Endothelial cell of umbilical vein (primary cell): Measurements from ENCODE around the gene LDLRAD4.

Source experiments
- CTCF ChIP-seq, 2 donors: IDR thresholded peaks; 1 replicate in 1 of 2; 2 replicates in 1 of 2; pipeline ENCODE4 v1.5.1; 2011; ENCODE audit warnings: low read length in 2 of 2, mild to moderate bottlenecking in 2 of 2, moderate library complexity in 2 of 2, control low read depth in 1 of 2, inconsistent platforms in 1 of 2, low read depth in 1 of 2; ENCODE audit not compliant: insufficient read depth in 1 of 2; ENCODE audit errors: extremely low read depth in 1 of 2
- EZH2 ChIP-seq: IDR thresholded peaks from 2 replicates; pipeline ENCODE4 v1.6.1; 2012; ENCODE audit warnings: borderline replicate concordance, low read depth, mild to moderate bottlenecking, moderate library complexity, low read length, inconsistent platforms; ENCODE audit not compliant: severe bottlenecking
- POLR2A ChIP-seq: IDR thresholded peaks from 2 replicates; pipeline ENCODE4 v1.6.1; 2012; ENCODE audit warnings: low read depth, mild to moderate bottlenecking, control low read depth, low read length

- TF ChIP-seq POLR2A (no peak), EZH2 (no peak), CTCF (IDR thresholded peaks at IDR 0.05; ENCODE audit: extremely low read depth in 1 of 2, insufficient read depth in 1 of 2, low read depth in 1 of 2, low read length in 2 of 2) (no peak)
Observed at GRCh38 chr18:13616525-13617035, 398.0 kb downstream of the LDLRAD4 start.
